Amygdala (tissue), 56 donors: ENCODE measurements around the gene CEP170B.
A peak's percentile ranks its signal among the peaks of the same experiment; 100 is the strongest.
"Not testable (repeated sequence)": the region's sequence is repeated elsewhere in the genome, so short reads cannot be mapped to it uniquely, and the experiment has no call there.

ENCODE experiments used
- DNase-seq, 56 donors: peaks; one replicate each; lab custom pipeline; 2025; lab: John Stamatoyannopoulos, UW

Gene CEP170B

DNA sequence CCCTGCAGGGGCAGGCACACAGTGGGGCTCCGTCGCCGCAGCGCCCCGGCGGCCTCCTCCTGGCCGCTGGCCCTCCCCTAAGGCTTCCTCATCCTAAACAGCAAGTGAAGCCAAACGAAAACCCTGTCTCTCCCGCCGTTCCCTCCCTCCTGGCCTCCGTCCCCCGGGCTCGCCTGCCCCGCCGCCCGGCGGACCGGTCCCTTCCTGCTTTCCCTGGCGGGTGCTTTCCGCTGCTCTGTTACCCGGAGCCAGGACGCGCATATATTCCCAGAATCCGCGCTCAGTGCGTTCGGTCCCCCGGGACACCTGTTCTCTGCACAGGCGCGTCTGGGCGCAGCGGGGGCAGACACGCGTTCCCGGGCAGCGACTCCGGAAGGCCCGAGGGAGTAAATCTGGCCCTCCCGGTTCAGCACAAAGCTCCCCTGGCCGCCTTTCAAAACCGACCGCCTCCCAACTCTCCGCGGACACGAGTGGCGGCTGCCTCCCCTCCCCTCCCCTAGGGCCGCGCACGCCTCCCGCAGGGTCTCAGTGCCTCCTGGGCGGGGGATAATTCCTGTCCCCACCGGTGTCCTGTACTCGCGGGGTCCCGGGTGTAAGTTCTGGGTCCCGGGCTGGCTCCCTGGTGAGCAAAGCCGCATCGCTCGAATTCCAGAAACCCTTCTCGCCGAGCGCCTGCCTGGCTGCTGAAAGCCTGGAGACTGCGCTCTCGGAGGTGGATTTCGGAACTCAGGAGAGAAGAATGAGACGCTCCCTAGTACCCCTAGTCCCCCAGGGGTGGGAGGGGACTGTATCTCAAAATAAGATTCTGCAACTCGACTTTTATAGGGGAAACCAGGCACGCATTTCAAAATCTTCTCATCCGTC, 21.4 kb upstream of the CEP170B start:
- DNase-seq = peak in 4 of 56 donors; percentile 5 to 34 (median 22)

DNA sequence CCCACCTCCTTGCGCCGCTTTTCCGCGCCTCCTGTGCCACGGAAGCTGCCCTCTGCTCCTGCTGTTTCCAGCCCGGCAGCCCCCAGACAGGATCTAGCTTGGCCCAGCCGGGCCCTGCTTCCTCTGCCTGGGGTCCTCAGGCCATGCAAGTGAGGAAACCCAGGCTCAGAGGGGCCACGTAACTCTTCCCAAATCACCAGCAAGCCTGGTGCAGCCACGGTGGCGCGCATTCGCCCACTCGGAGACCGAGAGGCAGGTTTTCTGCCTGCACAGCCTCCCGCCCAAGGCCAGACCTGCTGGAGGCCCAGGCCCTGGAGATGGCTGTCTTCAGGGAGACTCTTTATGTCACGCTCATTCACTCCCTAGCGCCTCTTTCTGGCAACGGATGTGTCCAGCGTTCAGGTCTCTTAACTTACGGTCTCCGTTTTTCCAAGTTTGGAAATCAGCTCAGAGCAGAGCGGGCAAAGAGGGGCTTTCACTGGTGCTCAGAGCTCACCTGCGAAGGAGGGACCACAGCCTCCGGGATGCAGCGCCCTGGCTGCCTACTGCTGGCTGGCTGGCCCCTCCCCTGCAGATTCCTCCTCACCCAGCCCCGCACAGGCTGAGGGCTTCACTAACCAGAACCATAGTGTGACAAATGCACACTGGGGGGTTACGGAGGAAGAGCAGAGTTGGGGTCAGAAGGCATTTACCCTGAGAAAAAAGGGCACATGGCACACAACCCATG, 20.6 kb upstream of the CEP170B start:
- no peak for DNase-seq

DNA sequence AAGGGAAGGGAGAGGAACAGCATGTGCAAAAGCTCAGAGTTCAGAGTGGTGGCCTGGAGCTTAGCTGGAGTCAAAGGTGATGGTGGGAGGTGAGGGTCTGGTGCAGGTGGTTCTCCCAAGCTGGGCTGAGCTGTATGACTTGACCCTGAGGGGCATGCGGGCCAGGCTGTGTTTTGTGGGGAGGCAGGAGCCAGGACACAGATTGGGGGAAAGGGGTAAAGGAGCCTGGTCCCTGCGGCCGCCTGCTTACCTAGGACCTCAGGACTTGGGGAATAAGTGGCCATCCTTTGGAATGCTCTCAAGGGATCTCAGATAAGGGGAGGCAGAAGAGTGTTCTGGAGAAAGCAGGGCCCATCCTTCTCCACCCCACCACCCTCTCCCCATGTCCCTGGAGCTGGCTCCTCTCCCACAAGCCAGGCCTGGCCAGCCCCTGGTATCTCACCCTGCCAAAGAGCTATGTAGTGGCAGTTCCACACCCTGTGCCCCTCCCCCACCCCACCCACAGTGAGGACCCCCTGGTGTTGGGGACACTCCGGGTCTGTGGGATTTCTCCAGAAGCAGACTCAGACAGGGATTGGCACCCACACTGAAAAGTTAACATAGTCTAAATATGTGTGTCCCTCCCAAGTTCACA, 19.9 kb upstream of the CEP170B start:
- DNase-seq = no peak

DNA sequence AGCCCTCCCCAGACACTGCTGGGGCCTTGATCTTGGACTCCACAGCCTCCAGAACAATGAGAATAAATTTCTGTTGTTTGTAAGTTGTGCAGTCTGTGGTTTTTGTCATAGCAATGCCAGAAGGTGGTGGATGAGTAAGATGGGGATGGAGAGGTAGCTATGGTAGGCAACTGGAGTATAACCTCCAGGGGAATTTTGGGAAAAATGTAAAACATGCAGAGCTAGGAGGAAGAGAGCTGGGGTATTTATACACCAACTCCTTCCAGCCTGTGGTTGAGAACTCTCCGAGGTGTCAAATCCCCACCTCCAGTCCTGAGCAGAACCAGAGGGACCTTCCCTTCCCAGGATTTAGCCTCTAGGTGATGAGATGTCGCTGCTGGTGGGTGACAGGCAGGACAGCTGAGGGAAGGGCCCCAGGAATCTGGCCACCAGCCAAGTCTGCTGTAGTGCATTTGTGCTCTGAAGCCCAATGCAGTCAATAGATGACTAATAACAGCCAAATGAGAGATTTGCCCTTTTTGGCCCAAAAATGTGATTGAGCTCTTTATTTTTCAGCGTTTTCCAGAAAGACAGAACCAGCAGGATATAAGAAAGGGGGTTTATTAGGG, 19.1 kb upstream of the CEP170B start:
- no peak for DNase-seq

DNA sequence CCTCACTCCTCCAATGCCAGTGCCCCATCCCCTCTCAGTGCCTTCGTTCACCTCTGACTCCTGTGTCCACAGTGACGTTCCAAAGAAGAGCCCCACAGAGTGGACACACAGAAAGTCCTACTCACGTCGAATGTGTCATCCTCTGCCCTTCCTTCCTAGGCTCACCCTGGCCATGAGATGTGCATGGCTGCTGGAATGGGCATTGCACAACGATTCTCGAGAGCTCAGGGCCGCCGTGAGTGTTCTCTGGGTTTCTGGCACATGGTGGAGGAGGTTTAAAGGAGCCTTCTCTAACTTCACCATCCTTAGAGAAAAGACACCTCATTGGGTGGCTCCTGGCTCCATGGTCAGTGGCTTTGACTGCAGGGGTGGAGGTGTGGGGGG, 12.8 kb upstream of the CEP170B start:
- DNase-seq = no peak

DNA sequence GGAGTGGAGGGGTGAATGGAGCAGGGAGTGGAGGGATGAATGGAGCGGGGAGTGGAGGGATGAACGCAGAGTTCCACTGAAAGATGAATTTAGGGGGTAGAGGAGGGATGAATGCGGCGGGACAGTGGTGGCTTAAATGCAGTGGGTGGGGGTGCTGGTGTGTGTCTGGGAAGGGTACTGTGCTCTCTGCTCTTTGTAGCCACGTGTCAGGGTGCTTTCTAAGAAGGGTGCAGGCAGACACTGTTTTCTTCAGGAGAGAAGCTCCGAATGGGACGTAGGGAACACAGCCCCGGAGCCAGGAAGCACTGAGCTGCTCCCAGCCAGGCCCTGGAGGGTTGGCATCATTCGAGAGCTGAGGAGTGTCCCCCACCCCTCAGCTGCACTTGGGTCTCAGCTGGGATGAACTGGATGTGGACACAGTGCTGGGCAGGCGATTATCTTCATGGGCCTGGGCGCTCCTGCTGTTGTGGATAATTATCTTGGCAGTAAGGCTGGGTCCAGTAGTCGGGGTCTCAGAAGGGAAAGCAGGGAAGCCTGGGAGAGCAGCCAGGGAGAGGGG, 9.5 kb upstream of the CEP170B start:
- DNase-seq = no peak

DNA sequence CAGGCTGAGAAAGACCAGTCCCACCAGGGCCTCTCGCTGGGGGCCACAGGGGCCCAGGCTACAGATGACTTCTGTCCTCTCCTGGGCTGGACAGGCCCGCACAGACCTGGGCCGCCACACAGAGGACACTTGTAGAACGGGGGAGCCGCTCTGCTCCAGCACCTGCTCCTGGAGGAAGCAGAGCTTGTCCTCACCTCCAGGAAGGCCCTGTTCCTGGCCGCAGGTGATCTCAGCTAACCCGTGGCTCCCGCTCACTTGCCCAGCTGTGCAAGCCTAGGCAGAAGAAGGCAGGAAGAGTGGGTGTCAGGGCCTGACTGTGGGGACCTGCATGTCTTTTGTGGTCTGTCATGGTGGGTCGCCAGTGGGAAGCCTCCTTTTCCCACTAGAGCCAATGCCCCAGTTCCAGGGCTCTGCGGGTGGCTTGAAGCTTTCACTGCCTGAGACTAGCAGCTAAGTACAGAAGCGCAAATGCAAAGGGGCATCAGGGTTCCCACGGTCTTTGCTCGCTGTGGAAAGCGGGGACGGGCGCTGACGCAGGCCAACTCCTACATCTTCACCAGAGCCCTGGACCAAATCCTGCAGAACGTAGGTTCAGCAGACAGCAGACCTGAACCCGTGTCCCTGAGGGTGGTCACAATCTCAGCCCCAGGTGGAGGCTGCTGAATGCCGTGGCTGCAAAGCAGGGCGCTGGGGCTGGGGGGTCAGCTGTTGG, 8.8 kb upstream of the CEP170B start:
- DNase-seq = no peak

DNA sequence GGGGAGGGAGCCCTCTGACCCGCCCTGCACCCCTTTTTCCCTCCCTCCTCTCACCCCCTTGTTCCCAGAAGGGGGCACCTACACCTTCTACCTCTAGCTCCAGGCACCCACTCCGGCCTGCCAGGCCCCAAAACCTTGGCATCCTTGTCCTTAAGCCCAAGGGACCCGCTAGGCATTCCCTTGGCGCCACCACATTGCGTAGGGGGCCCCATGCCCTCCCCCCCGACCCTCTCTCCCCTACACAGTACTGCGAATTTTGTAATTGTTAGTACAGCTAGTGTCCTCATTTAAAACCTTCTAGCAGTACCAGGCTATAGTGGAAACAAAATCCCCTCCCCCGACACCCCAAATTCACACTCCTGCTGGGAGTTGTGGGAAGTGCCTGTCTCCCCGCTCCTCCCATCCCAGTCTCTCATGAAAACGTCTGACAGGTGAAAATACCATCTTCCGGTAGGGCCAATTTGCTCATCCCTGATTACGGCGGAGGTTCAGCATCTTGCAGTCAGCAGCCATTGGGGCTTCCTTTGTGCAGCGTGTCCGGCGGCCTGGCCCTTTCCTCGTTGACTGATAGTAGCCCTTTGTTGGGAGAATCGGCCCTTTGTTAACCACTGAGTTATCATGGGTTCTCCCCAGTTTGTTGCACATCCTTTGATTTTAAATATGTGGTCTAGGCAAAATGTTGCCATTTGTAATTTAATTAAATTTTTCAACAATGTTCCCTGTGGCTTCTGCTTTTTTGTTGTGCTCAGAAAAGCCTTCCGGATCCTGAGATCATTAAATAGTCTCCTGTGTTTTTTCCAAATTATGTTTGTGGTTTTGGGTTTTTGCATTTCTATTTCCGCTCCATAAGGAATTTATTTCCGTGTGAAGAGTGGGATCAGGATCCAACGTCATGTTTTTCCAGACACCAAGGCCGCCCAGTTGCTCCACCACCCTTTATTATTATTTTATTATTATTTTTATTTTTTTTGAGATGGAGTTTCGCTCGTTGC, 7.9 kb upstream of the CEP170B start:
- DNase-seq = peak in 30 of 56 donors; percentile 14 to 78 (median 46)

DNA sequence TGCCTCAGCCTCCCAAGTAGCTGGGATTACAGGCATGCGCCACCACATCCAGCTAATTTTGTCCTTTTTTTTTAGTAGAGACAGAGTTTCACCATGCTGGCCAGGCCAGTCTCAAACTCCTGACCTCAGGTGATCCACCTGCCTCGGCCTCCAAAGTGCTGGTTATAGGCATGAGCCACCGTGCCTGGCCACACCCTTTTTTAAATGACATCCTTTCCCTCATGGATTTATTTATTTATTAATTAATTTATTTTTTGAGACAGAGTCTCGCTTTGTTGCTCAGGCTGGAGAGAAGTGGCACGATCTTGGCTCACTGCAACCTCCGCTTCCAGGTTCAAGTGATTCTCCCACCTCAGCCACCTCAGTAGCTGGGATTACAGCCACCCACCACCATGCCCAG, 7.1 kb upstream of the CEP170B start:
- DNase-seq = not testable (repeated sequence)

DNA sequence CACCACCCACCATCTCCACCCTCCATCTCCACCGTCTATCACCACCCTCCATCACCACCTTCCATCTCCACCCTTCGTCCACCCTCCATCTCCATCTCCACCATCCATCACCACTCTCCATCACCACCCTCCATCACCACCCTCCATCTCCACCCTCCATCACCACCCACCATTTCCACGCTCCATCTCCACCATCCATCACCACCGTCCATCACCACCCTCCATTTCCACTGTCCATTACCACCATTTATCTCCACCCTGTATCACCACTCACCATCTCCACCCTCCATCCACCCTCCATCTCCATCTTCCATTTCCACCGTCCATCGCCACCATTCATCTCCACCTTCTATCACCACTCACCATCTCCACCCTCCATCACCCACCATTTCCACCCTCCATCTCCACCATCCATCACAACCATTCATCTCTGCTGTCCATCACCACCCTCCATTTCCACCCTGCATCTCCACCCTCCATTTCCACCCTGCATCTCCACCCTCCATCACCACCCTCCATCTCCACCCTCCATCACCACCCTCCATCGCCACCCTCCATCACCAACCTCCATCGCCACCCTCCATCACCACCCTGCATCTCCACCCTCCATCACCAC, 6.1 kb upstream of the CEP170B start:
- no peak for DNase-seq

DNA sequence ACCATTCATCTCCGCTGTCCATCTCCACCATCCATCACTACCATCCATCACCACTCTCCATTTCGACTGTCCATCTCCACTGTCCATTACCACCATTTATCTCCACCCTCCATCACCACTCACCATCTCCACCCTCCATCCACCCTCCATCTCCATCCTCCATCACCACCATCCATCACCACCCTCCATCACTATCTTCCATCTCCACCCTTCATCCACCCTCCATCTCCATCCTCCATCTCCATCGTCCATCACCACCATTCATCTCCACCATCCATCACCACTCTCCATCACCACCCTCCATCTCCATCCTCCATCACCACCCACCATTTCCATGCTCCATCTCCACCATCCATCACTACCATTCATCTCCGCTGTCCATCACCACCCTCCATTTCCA, 5.2 kb upstream of the CEP170B start:
- no peak for DNase-seq

DNA sequence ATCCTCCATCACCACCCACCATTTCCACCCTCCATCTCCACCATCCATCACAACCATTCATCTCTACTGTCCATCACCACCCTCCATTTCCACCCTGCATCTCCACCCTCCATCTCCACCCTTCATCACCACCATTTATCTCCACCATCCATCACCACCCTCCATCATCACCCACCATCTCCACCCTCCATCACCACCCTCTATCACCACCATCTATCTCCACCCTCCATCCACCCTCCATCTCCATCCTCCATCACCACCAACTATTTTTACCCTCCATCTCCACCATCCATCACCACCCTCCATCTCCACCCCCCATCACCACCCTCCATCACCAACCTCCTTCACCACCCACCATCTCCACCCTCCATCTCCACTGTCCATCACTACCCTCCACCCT, 4.7 kb upstream of the CEP170B start:
- no peak for DNase-seq

DNA sequence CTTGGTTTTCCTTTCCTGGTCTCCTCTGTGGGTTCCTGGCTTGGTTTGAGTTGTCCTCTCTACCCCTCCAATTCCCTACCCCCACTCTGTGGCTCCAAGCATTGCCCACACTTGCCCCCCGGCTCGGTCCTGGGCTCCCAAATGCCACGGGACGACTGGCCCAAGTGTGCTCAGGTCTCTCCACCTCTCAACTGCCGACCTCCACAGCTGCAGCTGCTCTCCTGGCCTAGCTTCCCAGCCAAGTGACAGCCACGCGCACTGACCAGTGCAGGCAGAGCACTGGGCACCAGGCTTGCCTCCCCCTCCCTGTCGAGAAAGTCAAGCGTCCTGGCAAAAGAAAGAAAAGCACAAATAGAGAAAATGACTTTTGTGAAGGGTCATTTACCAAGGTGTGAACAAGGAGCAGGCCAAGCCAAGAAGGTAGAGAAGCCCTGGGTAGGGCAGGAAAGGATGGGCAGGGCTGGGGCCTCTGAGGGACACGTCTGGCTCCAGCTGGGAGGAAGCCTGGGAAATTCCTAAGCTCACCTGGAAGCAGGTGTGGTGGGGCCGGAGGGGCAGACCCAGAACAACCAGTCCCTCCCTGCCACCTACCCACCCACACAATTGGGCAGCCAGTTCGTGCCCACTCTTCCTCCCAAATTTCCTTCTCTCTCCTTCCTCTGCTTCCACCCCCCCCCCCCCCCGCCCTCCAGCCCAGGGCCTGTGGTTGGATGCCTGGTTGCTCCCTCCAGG, 1.8 kb upstream of the CEP170B start:
- no peak for DNase-seq

DNA sequence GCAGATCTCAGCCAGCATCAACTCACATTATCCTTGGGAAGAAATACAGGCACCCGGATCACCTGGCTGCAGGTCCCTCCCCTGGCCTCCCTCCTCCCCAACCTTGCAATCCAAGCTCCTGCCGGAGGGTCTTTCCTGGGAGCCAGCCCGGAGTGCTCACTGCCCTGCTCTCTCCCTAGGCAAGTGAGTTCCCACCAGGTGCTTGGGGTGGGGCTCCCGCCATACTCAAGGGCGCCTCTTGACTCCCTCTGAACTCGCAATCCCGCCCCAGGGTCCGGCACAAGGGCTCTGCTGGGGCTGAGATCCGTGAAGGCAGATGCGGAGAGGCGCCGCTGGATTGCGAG, 1.2 kb upstream of the CEP170B start:
- no peak for DNase-seq

DNA sequence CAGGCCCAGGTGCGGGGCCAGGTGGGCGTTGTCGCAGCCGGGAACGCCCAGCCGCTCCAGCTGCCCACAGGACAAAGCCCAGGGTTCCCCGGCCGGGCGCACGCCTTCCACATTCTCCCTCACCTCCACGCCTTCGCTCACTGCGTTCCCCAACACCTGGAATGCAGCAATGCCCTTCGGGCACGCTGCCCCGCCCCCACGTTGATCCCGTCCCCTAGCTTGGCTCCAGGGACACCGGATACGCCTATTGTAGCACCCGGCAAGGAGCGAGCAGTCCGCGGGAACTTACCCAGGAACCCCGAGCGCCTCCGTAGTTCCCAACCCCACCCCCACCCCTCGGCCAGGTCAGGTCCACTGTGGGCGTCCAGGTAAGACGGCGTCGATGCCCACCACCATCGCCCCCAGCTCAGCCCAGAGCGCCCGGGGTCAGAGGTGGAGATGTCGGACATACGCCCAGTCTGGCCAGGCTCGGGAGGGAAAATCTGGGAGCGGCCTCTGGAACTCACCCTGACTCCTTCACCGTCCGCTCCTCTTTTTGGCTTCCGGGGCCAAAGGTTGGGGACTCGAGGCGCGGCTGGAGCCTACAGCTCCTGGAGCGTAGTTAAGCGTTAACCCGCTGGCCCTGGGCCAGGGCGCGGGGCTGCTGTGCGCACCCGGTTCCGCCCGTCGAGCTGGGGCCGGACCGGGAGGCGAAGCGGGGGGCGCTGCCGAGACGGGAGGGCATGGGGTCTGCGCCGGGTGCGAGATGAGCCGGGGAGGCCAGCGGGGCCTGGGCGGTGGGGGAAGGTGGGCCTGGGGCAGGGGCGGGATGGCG, 594 bp upstream of the CEP170B start:
- peak in 1 of 56 donors; percentile 53 for DNase-seq

DNA sequence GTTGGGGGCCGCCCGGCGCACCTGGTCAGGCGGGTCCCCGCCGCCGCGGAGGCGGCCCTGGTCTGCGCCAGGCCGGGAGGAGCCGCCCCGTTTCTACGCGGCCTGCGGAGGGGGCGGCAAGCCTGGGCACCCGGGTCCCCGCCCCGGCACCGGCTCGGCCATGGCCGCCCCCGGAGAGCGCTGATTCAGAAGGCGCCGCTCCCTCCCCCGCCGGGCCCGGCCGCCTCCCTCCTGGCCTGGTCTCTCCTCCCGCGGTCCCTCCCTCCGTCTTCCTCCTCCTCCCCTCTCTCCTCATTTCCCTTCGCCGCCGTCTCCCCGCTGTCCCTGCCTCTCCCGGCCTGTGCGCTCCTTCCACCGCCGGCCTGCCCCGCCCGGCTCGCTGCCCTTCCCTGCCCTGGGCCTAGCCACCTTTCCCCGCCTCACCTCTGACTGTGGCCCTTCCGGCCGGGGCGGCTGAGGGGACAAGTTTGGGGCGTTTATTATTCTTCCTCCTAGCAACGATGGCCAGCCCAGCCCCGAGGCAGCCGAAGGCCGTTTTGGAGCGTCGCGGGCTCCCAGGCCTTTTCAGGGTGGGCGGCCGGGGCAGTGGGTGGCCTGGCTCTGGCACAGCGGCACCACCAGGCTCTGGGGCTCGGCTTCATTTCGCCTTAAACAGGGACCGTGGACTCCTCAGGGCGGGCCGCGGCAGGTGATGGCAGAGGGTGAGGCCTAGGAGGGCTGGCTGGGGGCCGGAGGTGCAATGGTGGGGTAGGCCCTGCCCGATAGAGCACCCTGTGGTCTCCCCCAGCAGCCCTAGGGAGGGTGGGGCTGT, 768 bp downstream of the CEP170B start:
- DNase-seq = peak in 7 of 56 donors; percentile 12 to 43 (median 29)
